Measurements from ENCODE around the gene ALAS2. TPM values are rescaled to one million over a fixed set of nuclear protein-coding genes. Genes with fewer than 3 reads are reported as not detected.
A peak's percentile ranks its signal among the peaks of the same experiment; 100 is the strongest.
"Not testable (repeated sequence)": the region's sequence is repeated elsewhere in the genome, so short reads cannot be mapped to it uniquely, and the experiment has no call there.

ALAS2 gene
- total RNA-seq: 0.78 TPM

- DNase-seq (ENCODE audit: low spot score): no peak
These were observed at the start of gene ALAS2 for GRCh38 chrX:55030271-55031205. ALAS2 (minus strand) TSS chrX:55030977; CDS start chrX:55026000, 4,977 bp downstream.

DNA sequence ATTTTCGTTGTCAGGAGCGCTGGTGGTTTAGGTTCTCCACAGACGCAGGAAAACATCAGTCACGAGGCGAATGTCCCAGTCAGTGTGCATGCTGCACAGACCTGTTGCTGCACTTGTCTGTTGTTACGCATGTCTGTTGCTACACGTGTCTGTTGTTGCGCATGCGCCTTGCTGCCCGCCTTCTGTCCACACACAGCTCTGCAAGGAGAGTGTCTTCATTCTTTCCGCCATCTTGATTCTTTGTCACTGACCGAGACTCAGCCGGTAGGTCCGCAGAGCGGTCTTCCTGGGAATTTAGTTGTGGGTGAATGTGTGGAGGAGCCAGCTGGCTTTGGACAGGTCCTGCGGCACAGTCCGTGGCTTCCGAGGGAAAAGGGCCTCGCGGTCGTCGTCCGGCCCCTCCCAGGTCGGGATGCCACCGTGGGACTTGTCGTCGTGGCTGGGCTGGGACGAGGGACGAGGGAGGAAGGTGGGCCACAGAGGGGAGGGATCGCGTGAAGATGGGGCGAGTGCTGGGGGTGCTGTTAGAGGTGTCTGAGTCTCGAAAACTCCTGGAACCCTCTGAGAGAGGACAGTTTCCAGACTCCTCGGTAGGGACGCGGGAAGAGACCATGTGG is 44.2 kb upstream of the ALAS2 start, which contains the start of gene PAGE2B:
PAGE2B (plus strand) TSS at position 180 of the 617 bp plus-strand sequence. CDS start 1,012 bp downstream, outside the sequence.
- DNase-seq (ENCODE audit: low spot score): no peak

- no peak for DNase-seq (ENCODE audit: low spot score)
These were observed 41.5 kb upstream of the ALAS2 start for GRCh38 chrX:55072286-55072685.

DNA sequence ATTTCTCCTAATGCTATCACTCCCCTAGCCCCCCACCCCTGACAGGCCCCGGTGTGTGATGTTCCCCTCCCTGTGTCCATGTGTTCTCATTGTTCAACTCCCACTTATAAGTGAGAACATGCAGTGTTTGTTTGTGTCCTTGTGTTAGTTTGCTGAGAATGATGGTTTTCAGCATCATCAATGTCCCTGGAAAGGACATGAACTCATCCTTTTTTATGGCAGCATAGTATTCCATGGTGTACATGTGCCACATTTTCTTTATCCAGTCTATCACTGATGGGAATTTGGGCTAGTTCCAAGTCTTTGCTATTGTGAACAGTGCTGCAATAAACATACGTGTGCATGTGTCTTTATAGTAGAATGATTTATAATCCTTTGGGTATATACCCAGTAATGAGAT is 36.4 kb upstream of the ALAS2 start:
- not testable (repeated sequence) for DNase-seq (ENCODE audit: low spot score)

DNA sequence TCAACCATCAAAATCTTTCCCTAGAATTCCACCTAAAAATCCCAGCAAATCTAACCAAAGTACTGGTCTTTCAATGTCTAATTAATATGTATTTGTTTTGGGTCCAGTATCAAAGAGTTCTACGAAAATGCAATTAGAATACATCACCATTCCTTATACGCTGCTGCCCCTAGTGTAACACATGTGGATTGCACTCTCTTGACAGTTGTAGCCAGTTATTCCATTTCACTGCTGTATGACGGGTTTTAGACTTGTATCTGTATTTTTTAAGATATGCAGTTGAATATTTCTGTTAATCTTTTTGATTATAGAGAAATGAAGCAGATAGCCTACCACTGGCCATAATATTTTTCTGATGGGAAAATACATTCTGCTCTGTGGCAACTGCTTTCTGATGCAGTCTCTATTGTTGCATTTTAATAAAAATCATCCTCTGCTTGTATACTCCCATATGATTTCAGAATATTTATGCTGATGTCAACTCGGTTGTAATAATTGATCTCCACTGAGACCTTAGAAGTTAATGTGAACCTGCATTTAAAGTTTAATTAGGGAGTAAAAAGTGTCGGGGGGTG is 27.0 kb upstream of the ALAS2 start:
- peak; percentile 36 for DNase-seq (ENCODE audit: low spot score)

DNA sequence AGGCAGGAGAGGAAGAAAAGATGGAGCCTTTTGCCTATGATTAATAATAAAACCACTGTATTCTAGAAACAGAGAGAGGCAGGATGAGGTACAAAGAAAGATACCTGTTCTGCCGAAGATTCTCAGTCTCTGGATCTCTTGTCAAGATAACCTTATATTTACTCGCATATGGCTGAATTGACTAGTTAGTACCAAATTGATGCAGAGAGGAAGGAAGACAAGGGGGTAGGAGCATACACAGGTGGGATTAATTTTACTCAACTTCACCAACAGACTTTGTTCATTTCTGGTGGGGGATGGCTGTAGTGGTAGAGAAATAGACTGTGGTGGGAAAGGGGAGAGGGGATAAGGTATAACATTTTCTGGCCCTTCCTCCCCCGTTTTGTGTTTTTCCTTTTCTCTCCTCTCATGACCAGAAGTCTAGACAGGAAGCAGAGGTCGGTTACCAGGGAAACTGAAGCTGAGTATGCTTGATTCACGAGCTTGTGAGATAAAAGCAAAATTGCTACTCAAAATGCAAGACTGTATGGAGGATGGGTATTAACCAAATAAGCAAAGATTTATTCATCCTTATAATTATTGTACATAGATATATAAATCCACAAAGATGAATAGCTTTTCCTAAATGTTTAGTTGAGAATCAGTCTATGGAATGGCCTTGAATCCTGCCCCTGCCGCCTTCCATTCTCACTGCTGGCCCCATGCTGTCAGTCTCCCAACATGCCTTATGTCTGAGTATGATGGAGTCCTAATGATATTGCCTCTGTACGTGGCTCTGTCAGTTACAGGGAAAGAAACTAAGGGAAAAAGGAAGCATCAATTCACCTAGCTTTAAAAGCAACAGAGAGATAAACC is 26.3 kb upstream of the ALAS2 start:
- DNase-seq (ENCODE audit: low spot score): no peak

DNA sequence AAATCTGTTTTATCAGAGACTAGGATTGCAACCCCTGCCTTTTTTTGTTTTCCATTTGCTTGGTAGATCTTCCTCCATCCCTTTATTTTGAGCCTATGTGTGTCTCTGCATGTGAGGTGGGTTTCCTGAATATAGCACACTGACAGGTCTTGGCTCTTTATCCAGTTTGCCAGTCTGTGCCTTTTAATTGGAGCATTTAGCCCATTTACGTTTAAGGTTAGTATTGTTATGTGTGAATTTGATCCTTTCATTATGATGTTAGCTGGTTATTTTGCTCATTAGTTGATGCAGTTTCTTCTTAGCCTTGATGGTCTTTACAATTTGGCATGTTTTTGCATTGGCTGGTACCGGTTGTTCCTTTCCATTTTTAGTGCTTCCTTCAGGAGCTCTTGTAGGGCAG is 19.8 kb upstream of the ALAS2 start:
- not testable (repeated sequence) for DNase-seq (ENCODE audit: low spot score)

- DNase-seq (ENCODE audit: low spot score): no peak
These were observed 10.7 kb upstream of the ALAS2 start for GRCh38 chrX:55041514-55041913.

DNA sequence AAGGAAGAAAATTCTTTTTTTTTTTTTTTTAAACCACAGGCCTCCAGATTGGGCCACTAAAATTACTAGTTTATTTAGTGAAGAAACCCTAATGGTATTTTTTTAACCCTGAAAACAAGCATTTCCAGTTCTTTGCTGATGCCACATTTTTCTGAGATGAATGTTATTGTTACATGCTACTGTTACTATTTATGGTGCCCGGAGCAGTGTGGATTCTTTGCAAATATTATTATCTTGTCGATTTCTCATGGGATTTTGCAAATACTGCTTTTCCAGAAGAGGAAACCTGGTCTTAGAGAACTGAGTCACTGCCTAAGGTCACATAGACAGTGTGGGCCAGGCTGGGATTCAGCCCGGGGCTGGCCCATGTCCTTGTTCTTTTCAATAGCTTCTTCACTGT is 8.7 kb upstream of the ALAS2 start:
- DNase-seq (ENCODE audit: low spot score): no peak

GRCh38 chrX:55033429-55033828 is 2.7 kb upstream of the ALAS2 start:
- peak; percentile 34 for DNase-seq (ENCODE audit: low spot score)

- no peak for DNase-seq (ENCODE audit: low spot score)
These were observed 1.5 kb downstream of the ALAS2 start for GRCh38 chrX:55029291-55029690.

- no peak for DNase-seq (ENCODE audit: low spot score)
These were observed 2.2 kb downstream of the ALAS2 start for GRCh38 chrX:55028611-55029010.

DNA sequence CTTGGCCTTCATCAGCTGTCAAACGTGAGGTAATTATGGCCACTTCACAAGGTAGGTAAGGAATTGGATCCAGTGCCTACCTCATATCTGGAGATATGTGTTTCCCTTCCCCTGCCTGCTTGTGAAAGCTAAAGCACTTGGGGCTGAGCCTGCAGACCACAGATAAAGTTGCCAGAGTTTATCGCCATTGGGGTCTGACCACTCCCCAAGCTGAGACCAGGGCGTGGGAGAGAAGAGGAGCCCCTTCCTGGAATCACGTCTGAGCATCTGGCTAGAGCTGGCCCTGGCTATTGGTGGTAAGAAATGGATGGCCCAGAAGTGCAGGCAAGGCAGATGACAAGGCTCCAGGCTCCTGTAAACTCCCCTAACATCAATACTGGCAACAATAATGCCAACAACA is 2.7 kb downstream of the ALAS2 start:
- DNase-seq (ENCODE audit: low spot score): no peak

DNA sequence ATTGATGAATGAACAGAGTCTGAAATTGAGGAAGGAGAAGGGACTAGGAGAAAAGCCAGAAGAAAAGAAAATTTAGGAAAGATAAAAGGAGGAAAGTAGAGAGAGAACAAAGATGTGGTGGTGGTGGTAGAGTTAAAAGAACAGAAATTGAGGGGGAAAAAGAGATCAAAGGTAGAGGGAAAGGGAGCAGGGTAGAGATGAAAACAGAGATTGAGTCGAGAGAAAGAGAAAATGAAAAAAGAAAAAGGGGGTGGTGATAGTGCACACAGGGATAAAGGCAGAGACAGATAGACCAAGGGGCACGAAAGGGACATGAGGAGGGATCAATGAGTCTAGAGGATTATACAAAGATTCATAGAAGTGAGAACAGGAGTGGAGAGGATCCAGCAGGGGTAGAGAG is 3.9 kb downstream of the ALAS2 start:
- DNase-seq (ENCODE audit: low spot score): no peak

GRCh38 chrX:55026143-55026542 is 4.6 kb downstream of the ALAS2 start:
- no peak for DNase-seq (ENCODE audit: low spot score)

GRCh38 chrX:55014897-55015299 is 15.9 kb downstream of the ALAS2 start:
- no peak for DNase-seq (ENCODE audit: low spot score)

- no peak for DNase-seq (ENCODE audit: low spot score)
These were observed 19.5 kb downstream of the ALAS2 start for GRCh38 chrX:55011294-55011693.

DNA sequence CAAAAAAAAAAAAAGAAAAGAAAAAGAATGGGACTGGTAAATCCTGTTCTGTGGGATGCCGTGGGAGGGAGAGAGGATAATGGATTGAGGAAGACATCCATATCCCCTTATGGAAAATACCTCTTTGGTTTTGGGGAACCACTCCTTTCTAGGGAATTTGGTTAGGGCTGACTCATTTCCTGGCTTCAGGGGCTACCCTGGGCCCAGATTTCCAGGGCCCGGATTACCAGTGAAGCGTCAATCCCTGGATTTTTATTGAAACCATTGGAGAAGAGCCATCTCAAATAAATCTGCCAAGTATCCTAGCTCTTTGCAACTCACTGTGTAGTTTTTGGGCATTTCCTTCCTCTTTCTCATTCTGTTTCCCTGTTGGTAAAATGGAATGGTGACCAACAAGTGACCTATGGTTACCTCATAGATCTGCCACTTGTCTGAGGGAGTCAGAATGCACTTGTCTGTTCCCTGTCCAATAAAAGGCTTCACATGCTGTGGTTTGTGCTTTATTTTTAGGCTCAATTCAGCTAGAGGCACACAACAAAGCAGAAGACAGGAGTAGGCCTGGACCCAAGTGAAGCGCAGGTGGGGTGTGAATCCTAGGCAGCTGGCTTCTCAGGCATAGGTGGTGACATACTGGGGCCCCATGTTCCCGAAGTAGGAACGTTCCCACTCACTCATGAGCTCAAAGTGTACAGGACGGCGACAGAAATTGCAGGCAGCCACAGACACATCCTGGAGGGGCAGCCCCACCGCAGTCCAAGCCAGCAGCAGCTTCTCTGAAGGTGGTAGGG is 22.0 kb downstream of the ALAS2 start:
- no peak for DNase-seq (ENCODE audit: low spot score)

DNA sequence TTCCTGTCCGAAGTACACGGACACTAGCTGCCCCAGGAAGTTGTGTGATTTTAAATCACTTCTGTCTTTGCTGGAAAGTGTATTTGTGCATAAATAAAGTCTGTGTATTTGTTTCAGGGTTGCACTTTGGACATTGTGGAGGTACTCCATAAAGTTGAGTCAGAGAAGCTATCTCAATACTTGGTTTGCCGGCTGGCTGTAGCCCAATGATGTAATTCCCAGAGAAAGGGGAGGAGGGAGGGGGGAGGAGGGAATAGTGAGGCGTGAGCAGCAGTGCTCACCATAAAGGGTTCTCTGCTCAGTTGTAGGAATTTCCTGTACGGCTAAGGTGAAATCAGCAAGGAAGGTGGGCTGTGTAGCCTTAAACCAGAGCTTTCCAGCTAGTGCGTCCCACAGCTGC is 23.1 kb downstream of the ALAS2 start:
- peak; percentile 49 for DNase-seq (ENCODE audit: low spot score)

GRCh38 chrX:55006827-55007621 is 23.8 kb downstream of the ALAS2 start:
- DNase-seq (ENCODE audit: low spot score): no peak

Data from mucosa of gallbladder (tissue), 1 donor.